ENCODE results near the gene STK25.

DNA sequence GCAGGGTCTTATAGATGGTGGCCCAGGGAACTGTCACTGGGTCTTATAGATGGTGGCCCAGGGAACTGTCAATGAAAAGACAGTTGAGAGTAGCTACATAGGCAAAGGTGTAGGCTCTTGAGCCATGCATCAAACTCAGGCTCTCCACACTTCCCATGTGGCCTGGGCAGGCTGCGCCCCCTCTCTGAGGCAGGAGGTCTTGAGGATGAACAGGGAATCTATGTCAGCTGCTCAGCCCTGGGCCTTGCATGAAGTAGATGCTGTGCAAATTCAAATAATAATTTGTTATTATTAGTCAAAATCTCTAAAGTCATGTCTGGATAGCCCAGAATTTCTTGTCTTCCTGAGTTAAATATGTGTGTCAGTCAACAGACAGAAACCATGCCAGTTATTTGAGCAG lies 26.7 kb downstream of the STK25 start:
- TF ChIP-seq, protein P1, sequence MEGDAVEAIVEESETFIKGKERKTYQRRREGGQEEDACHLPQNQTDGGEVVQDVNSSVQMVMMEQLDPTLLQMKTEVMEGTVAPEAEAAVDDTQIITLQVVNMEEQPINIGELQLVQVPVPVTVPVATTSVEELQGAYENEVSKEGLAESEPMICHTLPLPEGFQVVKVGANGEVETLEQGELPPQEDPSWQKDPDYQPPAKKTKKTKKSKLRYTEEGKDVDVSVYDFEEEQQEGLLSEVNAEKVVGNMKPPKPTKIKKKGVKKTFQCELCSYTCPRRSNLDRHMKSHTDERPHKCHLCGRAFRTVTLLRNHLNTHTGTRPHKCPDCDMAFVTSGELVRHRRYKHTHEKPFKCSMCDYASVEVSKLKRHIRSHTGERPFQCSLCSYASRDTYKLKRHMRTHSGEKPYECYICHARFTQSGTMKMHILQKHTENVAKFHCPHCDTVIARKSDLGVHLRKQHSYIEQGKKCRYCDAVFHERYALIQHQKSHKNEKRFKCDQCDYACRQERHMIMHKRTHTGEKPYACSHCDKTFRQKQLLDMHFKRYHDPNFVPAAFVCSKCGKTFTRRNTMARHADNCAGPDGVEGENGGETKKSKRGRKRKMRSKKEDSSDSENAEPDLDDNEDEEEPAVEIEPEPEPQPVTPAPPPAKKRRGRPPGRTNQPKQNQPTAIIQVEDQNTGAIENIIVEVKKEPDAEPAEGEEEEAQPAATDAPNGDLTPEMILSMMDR (IDR thresholded peaks at IDR 0.05): no peak
- TF ChIP-seq POLR2A (IDR thresholded peaks at IDR 0.05): no peak
